ENCODE measurements around the gene GTF3C5. TPM values are rescaled to one million over a fixed set of nuclear protein-coding genes. Genes with fewer than 3 reads are reported as not detected.
"Not testable (repeated sequence)": the region's sequence is repeated elsewhere in the genome, so short reads cannot be mapped to it uniquely, and the experiment has no call there.

GTF3C5 gene
- total and polyA plus RNA-seq, 9 donors = 32.3 to 71.6 (median 52.2) TPM

GRCh38 chr9:133089271-133089671, 58.5 kb downstream of the GTF3C5 start:
- TF ChIP-seq EP300 (IDR thresholded peaks at IDR 0.05) (no peak), POLR2A (IDR thresholded peaks at IDR 0.05) (no peak)
- TF ChIP-seq, protein P1, sequence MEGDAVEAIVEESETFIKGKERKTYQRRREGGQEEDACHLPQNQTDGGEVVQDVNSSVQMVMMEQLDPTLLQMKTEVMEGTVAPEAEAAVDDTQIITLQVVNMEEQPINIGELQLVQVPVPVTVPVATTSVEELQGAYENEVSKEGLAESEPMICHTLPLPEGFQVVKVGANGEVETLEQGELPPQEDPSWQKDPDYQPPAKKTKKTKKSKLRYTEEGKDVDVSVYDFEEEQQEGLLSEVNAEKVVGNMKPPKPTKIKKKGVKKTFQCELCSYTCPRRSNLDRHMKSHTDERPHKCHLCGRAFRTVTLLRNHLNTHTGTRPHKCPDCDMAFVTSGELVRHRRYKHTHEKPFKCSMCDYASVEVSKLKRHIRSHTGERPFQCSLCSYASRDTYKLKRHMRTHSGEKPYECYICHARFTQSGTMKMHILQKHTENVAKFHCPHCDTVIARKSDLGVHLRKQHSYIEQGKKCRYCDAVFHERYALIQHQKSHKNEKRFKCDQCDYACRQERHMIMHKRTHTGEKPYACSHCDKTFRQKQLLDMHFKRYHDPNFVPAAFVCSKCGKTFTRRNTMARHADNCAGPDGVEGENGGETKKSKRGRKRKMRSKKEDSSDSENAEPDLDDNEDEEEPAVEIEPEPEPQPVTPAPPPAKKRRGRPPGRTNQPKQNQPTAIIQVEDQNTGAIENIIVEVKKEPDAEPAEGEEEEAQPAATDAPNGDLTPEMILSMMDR (IDR thresholded peaks at IDR 0.05) = no peak
- H3K36me3 ChIP-seq = no peaks in the 10 kb centered on the region
- no peaks in the 10 kb centered on the region for H3K9me3 ChIP-seq
- 83 to 87% (median 87%) methylated on average over 6 of the region's 6 CpGs for WGBS, 3 donors
- no peak for DNase-seq
- H3K27me3 ChIP-seq = no peaks in the 10 kb centered on the region
- H3K4me1 ChIP-seq (ENCODE audit: insufficient read depth) = peaks cover 1% of the 10 kb centered on the region
- H3K27ac ChIP-seq = no peak overlapping the region
- H3K4me3 ChIP-seq = no peak overlapping the region
- intact Hi-C loops (cut with DNase I) = no loop called here

GRCh38 chr9:133090187-133090586, 59.4 kb downstream of the GTF3C5 start:
- H3K27ac ChIP-seq = no peak overlapping the region
- H3K4me3 ChIP-seq = no peak overlapping the region
- TF ChIP-seq POLR2A (IDR thresholded peaks at IDR 0.05) (no peak), EP300 (IDR thresholded peaks at IDR 0.05) (no peak)
- TF ChIP-seq, protein P1 (IDR thresholded peaks at IDR 0.05) = no peak
- H3K36me3 ChIP-seq = no peaks in the 10 kb centered on the region
- H3K27me3 ChIP-seq = no peaks in the 10 kb centered on the region
- intact Hi-C loops (cut with DNase I) = no loop called here
- H3K4me1 ChIP-seq (ENCODE audit: insufficient read depth) = peaks cover 1% of the 10 kb centered on the region
- DNase-seq = no peak
- H3K9me3 ChIP-seq = no peaks in the 10 kb centered on the region
- WGBS, 3 donors = 65 to 77% (median 73%) methylated on average over 5 to 6 of the region's 6 CpGs

GRCh38 chr9:133090752-133091385, 60.1 kb downstream of the GTF3C5 start:
- intact Hi-C loops (cut with DNase I) = no loop called here
- WGBS, 3 donors = 56 to 68% (median 58%) methylated on average over 11 of the region's 11 CpGs
- no peak overlapping the region for H3K4me3 ChIP-seq
- TF ChIP-seq POLR2A (IDR thresholded peaks at IDR 0.05) = no peak
- TF ChIP-seq, protein P1 (IDR thresholded peaks at IDR 0.05) = no peak
- TF ChIP-seq EP300 (IDR thresholded peaks at IDR 0.05) = no peak
- H3K27me3 ChIP-seq = no peaks in the 10 kb centered on the region
- no peak overlapping the region for H3K27ac ChIP-seq
- no peak for DNase-seq
- peaks cover 1% of the 10 kb centered on the region for H3K4me1 ChIP-seq (ENCODE audit: insufficient read depth)
- H3K36me3 ChIP-seq = no peaks in the 10 kb centered on the region
- no peaks in the 10 kb centered on the region for H3K9me3 ChIP-seq

GRCh38 chr9:133094351-133094750, 63.6 kb downstream of the GTF3C5 start:
- 74 to 84% (median 76%) methylated on average over 4 of the region's 4 CpGs for WGBS, 3 donors
- H3K4me3 ChIP-seq; H3K27me3 ChIP-seq; H3K9me3 ChIP-seq; H3K4me1 ChIP-seq (ENCODE audit: insufficient read depth); DNase-seq; H3K27ac ChIP-seq; H3K36me3 ChIP-seq; intact Hi-C loops (cut with DNase I): not testable (repeated sequence)

- no peak for TF ChIP-seq EP300 (IDR thresholded peaks at IDR 0.05)
- TF ChIP-seq POLR2A (IDR thresholded peaks at IDR 0.05) = no peak
- TF ChIP-seq, protein P1 (IDR thresholded peaks at IDR 0.05) = no peak
- Histone ChIP-seq H3K27ac (no peak overlapping the region), H3K27me3 (no peaks in the 10 kb centered on the region), H3K4me3 (no peak overlapping the region), H3K36me3 (no peaks in the 10 kb centered on the region), H3K4me1 (ENCODE audit: insufficient read depth) (peaks cover 1% of the 10 kb centered on the region), H3K9me3 (no peaks in the 10 kb centered on the region)
- 92 to 98% (median 96%) methylated on average over 3 of the region's 3 CpGs for WGBS, 3 donors
- intact Hi-C loops (cut with DNase I) = no loop called here
- DNase-seq = no peak
Measured at GRCh38 chr9:133094842-133095393, 64.1 kb downstream of the GTF3C5 start.

All from ovary (tissue), 9 donors.